Upper lobe of left lung (tissue), 6 donors: ENCODE results near the gene AQP5. TPM values are rescaled to one million over a fixed set of nuclear protein-coding genes. Genes with fewer than 3 reads are reported as not detected.

ENCODE experiments used
- ATAC-seq, 2 donors: fragments of 200-7000 bp; cut with Tn5 transposase; one replicate each; pipeline ENCODE4 v1.9.1; 2022; ENCODE audit warnings: mild to moderate bottlenecking in 2 of 2, moderate library complexity in 2 of 2; ENCODE audit not compliant: low FRiP score in 2 of 2
- DNase-seq, 2 donors: peaks; one replicate each; pipeline ENCODE4 v3.0.0-alpha.2; 2019 to 2020
- H3K27ac ChIP-seq, 4 donors: fragments of 200-600 bp; sonication (generic); one replicate each; pipeline ENCODE4 v1.5.1; 2016 to 2019
- H3K27me3 ChIP-seq, 4 donors: fragments of 200-600 bp; sonication (generic); one replicate each; pipeline ENCODE4 v1.5.1; 2017 to 2019
- H3K36me3 ChIP-seq, 4 donors: fragments of 200-600 bp; sonication (generic); one replicate each; pipeline ENCODE4 v1.5.1; 2016 to 2019
- H3K4me1 ChIP-seq, 4 donors: fragments of 200-600 bp; sonication (generic); one replicate each; pipeline ENCODE4 v1.5.1; 2018 to 2019
- H3K4me3 ChIP-seq, 4 donors: fragments of 200-600 bp; sonication (generic); one replicate each; pipeline ENCODE4 v1.5.1; 2017 to 2019; ENCODE audit warnings: mild to moderate bottlenecking in 2 of 4, moderate library complexity in 1 of 4
- H3K9me3 ChIP-seq, 4 donors: fragments of 200-600 bp; sonication (generic); one replicate each; pipeline ENCODE4 v1.5.1; 2018 to 2019
- EP300 ChIP-seq, 4 donors: sonication (generic); formaldehyde crosslinking; IDR thresholded peaks; one replicate each; pipeline ENCODE4 v1.5.1; 2017; ENCODE audit warnings: antibody characterized with exemption in 4 of 4, control low read depth in 2 of 4
- POLR2A ChIP-seq, 4 donors: fragments of 450-650 bp; IDR thresholded peaks; one replicate each; pipeline ENCODE4 v1.5.1; 2016 to 2017; ENCODE audit warnings: antibody characterized with exemption in 4 of 4, mild to moderate bottlenecking in 2 of 4
- POLR2AphosphoS5 ChIP-seq, 2 donors: sonication (generic); formaldehyde crosslinking; IDR thresholded peaks; one replicate each; pipeline ENCODE4 v1.5.1; 2017; ENCODE audit warnings: antibody characterized with exemption in 2 of 2
- WGBS, 2 donors: methylation state at CpG; one replicate each; pipeline ENCODE4 v1.1.5; 2017 to 2018; 5-methylcytosine and 5-hydroxymethylcytosine counted together
- total RNA-seq, 6 donors: library from RNA; depleted of rRNA in 4 of 6; stranded (reverse); fragments of >200 nt in 4 of 6; gene quantifications; one replicate each; pipeline versions ENCODE4 v1.1.0 to v1.2.1, GENCODE V29; 2016 to 2021
- TF ChIP-seq, protein P1 (sequence below), 6 experiments: fragments of 450-650 bp in 4 of 6; fragments of 200-600 bp in 2 of 6; sonication (generic) in 2 of 6; IDR thresholded peaks; one replicate each; pipeline ENCODE4 v1.5.1; 2016 to 2019; ENCODE audit warnings: antibody characterized with exemption in 6 of 6
- donor health status: DM: no; HTN: no; CAD: no; lungs with moderate emphysema.
- donor health status: DM: no; HTN: yes; CAD: no; lungs with severe emphysema.

AQP5 gene
- total RNA-seq, 6 donors from 2014 or later, result 7.3 to 36.6 (median 18.1) TPM

- no peak overlapping the region for H3K4me3 ChIP-seq
- no peak for ATAC-seq
- H3K9me3 ChIP-seq, result no peaks in the 10 kb centered on the region
- WGBS, 2 donors, result 83 to 86% methylated on average over 12 to 13 of the region's 13 CpGs
- no peak overlapping the region for H3K27ac ChIP-seq
- no peaks in the 10 kb centered on the region for H3K27me3 ChIP-seq
- no peak for TF ChIP-seq POLR2A (IDR thresholded peaks at IDR 0.05)
- no peak for TF ChIP-seq EP300 (IDR thresholded peaks at IDR 0.05)
- TF ChIP-seq, protein P1, sequence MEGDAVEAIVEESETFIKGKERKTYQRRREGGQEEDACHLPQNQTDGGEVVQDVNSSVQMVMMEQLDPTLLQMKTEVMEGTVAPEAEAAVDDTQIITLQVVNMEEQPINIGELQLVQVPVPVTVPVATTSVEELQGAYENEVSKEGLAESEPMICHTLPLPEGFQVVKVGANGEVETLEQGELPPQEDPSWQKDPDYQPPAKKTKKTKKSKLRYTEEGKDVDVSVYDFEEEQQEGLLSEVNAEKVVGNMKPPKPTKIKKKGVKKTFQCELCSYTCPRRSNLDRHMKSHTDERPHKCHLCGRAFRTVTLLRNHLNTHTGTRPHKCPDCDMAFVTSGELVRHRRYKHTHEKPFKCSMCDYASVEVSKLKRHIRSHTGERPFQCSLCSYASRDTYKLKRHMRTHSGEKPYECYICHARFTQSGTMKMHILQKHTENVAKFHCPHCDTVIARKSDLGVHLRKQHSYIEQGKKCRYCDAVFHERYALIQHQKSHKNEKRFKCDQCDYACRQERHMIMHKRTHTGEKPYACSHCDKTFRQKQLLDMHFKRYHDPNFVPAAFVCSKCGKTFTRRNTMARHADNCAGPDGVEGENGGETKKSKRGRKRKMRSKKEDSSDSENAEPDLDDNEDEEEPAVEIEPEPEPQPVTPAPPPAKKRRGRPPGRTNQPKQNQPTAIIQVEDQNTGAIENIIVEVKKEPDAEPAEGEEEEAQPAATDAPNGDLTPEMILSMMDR (IDR thresholded peaks at IDR 0.05), result no peak
- TF ChIP-seq POLR2AphosphoS5 (IDR thresholded peaks at IDR 0.05), result no peak
- H3K36me3 ChIP-seq, result no peaks in the 10 kb centered on the region
- H3K4me1 ChIP-seq, result peaks cover 6 to 30% (median 19%) of the 10 kb centered on the region in 4 donors
- DNase-seq, result peak in 1 of 2 donors; percentile 17
Observed at GRCh38 chr12:49948866-49949845, 12.5 kb upstream of the AQP5 start.

- no peak for DNase-seq
- Histone ChIP-seq H3K36me3 (no peaks in the 10 kb centered on the region), H3K4me3 (no peak overlapping the region), H3K27me3 (no peaks in the 10 kb centered on the region), H3K9me3 (no peaks in the 10 kb centered on the region), H3K4me1 (peaks cover 9 to 36% (median 24%) of the 10 kb centered on the region in 4 donors), H3K27ac (no peak overlapping the region)
- TF ChIP-seq, protein P1 (IDR thresholded peaks at IDR 0.05), result no peak
- 89 to 90% methylated on average over 3 of the region's 3 CpGs for WGBS, 2 donors
- no peak for ATAC-seq
Observed at GRCh38 chr12:49949866-49950265, 11.8 kb upstream of the AQP5 start.

DNA sequence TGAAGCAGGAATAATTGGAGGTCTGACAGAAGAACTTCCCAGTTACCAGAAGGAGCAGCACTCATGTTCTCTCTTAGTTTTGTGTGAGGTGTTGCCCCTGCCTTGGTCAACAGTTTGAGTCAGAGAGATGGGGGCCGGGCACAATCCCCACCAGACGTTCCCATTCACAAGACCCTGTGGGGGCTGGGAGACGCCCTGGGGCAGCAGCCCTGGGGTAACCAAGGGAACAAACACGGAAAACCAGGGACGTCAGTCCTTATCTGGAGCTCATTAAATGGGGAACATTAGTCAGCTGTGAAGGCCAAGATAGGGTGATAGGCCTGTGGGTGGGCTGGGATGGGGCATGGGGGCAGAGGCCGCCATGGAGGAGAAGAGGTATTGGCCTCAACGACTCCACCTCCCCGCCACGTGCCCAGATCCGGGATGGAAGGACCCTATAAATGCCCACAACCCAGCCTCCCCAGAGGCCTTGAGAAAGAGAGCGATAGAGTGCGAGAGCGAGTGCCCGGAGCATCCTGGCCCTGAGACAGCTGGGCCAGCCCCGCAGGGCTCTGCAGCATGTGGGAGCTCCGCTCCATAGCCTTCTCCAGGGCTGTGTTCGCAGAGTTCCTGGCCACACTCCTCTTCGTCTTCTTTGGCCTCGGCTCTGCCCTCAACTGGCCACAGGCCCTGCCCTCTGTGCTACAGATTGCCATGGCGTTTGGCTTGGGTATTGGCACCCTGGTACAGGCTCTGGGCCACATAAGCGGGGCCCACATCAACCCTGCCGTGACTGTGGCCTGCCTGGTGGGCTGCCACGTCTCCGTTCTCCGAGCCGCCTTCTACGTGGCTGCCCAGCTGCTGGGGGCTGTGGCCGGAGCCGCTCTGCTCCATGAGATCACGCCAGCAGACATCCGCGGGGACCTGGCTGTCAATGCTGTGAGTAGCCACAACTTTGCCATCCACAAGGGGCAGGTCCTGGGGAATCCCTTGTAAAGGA, 11.1 kb upstream of the AQP5 start, which contains the start of gene AQP2:
TSS of gene AQP2 (plus strand) at position 465 of the 979 bp plus-strand sequence. CDS start at position 559, 94 bp downstream.
- TF ChIP-seq EP300 (IDR thresholded peaks at IDR 0.05), result no peak
- TF ChIP-seq, protein P1 (IDR thresholded peaks at IDR 0.05), result no peak
- TF ChIP-seq POLR2A (IDR thresholded peaks at IDR 0.05), result no peak
- TF ChIP-seq POLR2AphosphoS5 (IDR thresholded peaks at IDR 0.05), result no peak
- H3K27me3 ChIP-seq, result peaks cover 0 to 5% (median 2%) of the 10 kb centered on the region in 4 donors
- WGBS, 2 donors, result 92 to 93% methylated on average over 25 to 32 of the region's 32 CpGs
- H3K27ac ChIP-seq, result no peak within 1 kb of the TSS
- DNase-seq (peak in 1 of 2 donors; percentile 14), ATAC-seq (no peak)
- peaks cover 13 to 36% (median 24%) of the 10 kb centered on the region in 4 donors for H3K4me1 ChIP-seq
- no peaks in the 10 kb centered on the region for H3K36me3 ChIP-seq
- H3K9me3 ChIP-seq, result no peaks in the 10 kb centered on the region
- no peak within 1 kb of the TSS for H3K4me3 ChIP-seq

DNA sequence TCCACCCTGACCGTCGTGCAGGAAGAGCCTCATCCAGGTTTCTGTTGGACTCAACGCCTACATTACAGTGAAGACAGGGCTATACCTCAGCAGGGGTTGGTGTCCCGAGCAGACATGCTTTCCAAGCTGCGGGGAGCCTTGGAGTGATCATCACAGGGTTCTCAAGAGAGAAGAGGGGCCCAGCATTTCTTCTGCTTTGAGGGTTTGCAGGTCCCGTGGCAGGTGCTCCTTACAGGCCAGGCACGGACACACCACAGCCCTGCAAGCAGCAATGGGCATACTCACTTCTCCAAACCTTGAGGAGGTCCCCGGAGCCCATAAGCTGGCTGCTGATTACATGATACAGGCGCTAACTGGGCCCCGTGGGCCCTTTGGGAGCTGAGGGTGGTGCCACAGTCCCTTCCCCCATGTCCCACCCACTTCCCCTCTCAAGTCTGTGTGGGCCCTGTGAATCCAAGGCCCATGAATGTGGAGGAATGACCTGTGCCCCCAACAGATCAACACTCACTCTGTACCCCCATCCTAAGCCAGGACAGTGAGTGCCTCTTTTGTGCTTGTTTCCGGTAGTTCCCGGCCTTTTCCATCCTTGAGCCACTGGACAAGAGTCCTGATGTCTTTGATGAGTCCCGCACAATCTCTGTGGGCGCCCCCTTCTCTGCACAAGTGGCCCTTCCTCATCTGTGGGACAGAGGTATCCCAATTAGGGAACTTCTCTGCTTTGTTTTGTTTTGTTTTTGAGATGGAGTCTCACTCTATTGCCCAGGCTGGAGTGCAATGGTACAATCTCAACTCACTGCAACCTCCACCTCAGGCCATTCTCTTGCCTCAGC, 10.0 kb upstream of the AQP5 start:
- no peak overlapping the region for H3K27ac ChIP-seq
- DNase-seq (peak in 1 of 2 donors; percentile 15), ATAC-seq (no peak)
- TF ChIP-seq POLR2A (IDR thresholded peaks at IDR 0.05) (no peak), EP300 (IDR thresholded peaks at IDR 0.05) (no peak), POLR2AphosphoS5 (IDR thresholded peaks at IDR 0.05) (no peak)
- TF ChIP-seq, protein P1 (IDR thresholded peaks at IDR 0.05), result no peak
- no peak overlapping the region for H3K4me3 ChIP-seq
- H3K36me3 ChIP-seq, result no peaks in the 10 kb centered on the region
- H3K27me3 ChIP-seq, result peaks cover 0 to 11% (median 4%) of the 10 kb centered on the region in 4 donors
- 81 to 86% methylated on average over 8 to 14 of the region's 14 CpGs for WGBS, 2 donors
- peaks cover 10 to 33% (median 23%) of the 10 kb centered on the region in 4 donors for H3K4me1 ChIP-seq
- no peaks in the 10 kb centered on the region for H3K9me3 ChIP-seq
